DOHH2 (cell line): ENCODE data around the gene DIRAS2.

ENCODE experiments used
- EZH2phosphoT487 ChIP-seq: fragments of 200-600 bp; sonication (generic); IDR thresholded peaks from 2 replicates; pipeline ENCODE4 v1.6.1; 2017; ENCODE audit warnings: borderline replicate concordance, mild to moderate bottlenecking, antibody characterized with exemption, low read length, moderate library complexity, mixed read lengths
- TF ChIP-seq, protein P1 (sequence below): fragments of 200-600 bp; sonication (generic); IDR thresholded peaks from one replicate; pipeline ENCODE4 v1.5.1; 2014; ENCODE audit warnings: antibody characterized with exemption, mild to moderate bottlenecking, low read depth, low read length; ENCODE audit not compliant: poor library complexity, severe bottlenecking

DNA sequence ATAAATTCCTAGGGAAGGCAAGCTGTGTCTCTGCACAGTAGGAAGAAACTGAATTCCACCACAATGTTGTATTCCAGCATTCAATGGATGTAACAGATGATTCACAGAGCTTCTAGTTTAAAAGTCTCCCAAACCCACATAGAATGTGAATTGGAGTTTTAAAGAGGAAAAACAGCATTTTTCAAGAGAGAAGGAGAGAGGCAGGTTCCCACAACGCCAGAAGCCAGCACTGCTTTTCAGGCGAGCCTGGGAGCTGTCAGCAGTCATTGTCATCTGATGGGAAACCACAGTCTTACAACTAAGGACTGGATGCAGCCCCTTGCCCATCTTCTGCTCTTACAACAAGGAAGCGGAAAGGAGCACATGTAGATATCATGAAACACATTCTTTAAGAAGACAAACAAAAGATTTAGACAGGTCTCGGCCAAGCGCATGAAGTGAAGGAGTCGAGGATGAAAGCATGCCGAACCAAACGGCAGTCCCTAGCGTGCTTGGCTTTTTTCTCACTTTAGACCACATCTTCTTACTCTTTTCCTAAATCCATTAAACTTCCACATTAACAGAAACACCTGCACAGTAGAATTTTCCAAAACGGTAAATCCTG lies 638 bp downstream of the DIRAS2 start:
- TF ChIP-seq, protein P1, sequence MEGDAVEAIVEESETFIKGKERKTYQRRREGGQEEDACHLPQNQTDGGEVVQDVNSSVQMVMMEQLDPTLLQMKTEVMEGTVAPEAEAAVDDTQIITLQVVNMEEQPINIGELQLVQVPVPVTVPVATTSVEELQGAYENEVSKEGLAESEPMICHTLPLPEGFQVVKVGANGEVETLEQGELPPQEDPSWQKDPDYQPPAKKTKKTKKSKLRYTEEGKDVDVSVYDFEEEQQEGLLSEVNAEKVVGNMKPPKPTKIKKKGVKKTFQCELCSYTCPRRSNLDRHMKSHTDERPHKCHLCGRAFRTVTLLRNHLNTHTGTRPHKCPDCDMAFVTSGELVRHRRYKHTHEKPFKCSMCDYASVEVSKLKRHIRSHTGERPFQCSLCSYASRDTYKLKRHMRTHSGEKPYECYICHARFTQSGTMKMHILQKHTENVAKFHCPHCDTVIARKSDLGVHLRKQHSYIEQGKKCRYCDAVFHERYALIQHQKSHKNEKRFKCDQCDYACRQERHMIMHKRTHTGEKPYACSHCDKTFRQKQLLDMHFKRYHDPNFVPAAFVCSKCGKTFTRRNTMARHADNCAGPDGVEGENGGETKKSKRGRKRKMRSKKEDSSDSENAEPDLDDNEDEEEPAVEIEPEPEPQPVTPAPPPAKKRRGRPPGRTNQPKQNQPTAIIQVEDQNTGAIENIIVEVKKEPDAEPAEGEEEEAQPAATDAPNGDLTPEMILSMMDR = no peak
- TF ChIP-seq EZH2phosphoT487 = no peak
